ENCODE results near the gene PTPN13.

The PTPN13 gene

DNA sequence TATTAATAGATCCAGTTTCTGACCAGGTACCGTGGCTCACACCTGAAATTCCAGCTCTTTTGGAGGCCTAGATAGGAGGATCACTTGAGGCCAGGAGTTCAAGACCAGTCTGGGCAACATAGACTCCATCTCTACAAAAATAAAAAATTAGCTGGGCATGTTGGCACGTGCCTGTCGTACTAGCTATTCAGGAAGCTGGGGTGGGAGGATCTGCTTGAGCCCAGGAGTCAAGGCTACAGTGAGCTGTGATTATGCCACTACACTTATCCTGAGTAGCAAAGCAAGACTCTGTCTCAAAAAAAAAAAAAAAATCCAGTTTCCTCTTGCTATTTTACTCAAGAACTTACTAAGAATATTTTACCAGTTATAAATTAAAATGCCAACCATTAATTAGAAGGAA, 163.4 kb downstream of the PTPN13 start:
- DNase-seq (ENCODE audit: low read depth), result no peak
- TF ChIP-seq, protein P1, sequence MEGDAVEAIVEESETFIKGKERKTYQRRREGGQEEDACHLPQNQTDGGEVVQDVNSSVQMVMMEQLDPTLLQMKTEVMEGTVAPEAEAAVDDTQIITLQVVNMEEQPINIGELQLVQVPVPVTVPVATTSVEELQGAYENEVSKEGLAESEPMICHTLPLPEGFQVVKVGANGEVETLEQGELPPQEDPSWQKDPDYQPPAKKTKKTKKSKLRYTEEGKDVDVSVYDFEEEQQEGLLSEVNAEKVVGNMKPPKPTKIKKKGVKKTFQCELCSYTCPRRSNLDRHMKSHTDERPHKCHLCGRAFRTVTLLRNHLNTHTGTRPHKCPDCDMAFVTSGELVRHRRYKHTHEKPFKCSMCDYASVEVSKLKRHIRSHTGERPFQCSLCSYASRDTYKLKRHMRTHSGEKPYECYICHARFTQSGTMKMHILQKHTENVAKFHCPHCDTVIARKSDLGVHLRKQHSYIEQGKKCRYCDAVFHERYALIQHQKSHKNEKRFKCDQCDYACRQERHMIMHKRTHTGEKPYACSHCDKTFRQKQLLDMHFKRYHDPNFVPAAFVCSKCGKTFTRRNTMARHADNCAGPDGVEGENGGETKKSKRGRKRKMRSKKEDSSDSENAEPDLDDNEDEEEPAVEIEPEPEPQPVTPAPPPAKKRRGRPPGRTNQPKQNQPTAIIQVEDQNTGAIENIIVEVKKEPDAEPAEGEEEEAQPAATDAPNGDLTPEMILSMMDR (IDR thresholded peaks at IDR 0.05; ENCODE audit: low read depth, low read length, missing control alignments), result no peak
- H3K4me3 ChIP-seq (ENCODE audit: low read depth, low read length), result no peak overlapping the region

DNA sequence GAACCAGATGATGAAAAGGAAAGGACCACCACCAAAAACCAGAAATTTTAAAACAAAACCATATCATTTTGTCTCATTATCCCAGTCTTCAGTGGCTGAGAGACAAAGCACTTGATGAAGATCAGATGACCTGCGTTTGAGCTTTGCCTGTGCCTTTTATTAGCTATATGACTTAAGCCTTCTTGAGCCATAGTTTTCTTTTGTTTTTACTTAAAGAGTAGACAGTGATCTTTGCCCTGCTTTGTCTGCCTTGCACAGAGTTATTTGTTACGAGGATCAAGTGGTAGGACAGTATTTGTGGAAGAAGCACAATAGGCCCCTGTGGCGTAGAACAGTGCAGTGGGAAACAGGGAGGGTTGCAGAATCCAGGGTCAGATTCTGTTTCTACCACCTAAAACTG, 165.2 kb downstream of the PTPN13 start:
- DNase-seq (ENCODE audit: low read depth), result no peak
- TF ChIP-seq, protein P1 (IDR thresholded peaks at IDR 0.05; ENCODE audit: low read depth, low read length, missing control alignments), result no peak
- H3K4me3 ChIP-seq (ENCODE audit: low read depth, low read length), result no peak overlapping the region

DNA sequence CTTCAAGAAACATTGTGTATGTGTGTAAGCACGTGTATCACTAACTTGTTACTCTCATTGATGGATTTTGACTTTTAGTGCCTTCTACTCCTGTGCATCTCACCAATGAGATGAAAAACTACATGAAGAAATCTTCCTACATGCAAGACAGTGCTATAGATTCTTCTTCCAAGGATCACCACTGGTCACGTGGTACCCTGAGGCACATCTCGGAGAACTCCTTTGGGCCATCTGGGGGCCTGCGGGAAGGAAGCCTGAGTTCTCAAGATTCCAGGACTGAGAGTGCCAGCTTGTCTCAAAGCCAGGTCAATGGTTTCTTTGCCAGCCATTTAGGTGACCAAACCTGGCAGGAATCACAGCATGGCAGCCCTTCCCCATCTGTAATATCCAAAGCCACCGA, 168.5 kb downstream of the PTPN13 start:
- TF ChIP-seq, protein P1 (IDR thresholded peaks at IDR 0.05; ENCODE audit: low read depth, low read length, missing control alignments), result no peak
- DNase-seq (ENCODE audit: low read depth), result no peak
- no peak overlapping the region for H3K4me3 ChIP-seq (ENCODE audit: low read depth, low read length)

DNA sequence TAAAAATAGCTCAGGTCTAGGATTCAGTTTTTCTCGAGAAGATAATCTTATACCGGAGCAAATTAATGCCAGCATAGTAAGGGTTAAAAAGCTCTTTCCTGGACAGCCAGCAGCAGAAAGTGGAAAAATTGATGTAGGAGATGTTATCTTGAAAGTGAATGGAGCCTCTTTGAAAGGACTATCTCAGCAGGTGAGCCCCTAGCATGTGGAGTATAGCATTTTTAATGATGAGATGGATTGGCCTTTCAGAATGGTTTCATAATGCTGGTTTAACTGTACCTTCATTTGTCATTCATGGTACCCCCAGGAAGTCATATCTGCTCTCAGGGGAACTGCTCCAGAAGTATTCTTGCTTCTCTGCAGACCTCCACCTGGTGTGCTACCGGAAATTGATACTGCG, 175.7 kb downstream of the PTPN13 start:
- no peak overlapping the region for H3K4me3 ChIP-seq (ENCODE audit: low read depth, low read length)
- no peak for DNase-seq (ENCODE audit: low read depth)
- TF ChIP-seq, protein P1 (IDR thresholded peaks at IDR 0.05; ENCODE audit: low read depth, low read length, missing control alignments), result no peak

DNA sequence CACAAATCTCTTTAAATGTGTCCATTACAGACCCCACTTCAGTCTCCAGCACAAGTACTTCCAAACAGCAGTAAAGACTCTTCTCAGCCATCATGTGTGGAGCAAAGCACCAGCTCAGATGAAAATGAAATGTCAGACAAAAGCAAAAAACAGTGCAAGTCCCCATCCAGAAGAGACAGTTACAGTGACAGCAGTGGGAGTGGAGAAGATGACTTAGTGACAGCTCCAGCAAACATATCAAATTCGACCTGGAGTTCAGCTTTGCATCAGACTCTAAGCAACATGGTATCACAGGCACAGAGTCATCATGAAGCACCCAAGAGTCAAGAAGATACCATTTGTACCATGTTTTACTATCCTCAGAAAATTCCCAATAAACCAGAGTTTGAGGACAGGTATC, 177.0 kb downstream of the PTPN13 start:
- TF ChIP-seq, protein P1 (IDR thresholded peaks at IDR 0.05; ENCODE audit: low read depth, low read length, missing control alignments), result no peak
- H3K4me3 ChIP-seq (ENCODE audit: low read depth, low read length), result no peak overlapping the region
- no peak for DNase-seq (ENCODE audit: low read depth)

DNA sequence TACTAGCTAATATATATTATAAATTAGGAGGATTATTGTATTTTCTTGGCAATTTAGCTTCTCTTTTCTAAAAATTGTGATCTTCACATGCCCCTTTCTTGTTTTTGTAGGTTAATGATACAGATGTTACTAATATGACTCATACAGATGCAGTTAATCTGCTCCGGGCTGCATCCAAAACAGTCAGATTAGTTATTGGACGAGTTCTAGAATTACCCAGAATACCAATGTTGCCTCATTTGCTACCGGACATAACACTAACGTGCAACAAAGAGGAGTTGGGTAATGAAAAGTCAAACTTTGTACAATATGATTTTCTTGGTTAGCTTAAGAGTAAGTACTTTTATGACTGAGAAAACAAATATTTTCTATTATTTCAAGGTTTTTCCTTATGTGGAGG, 180.9 kb downstream of the PTPN13 start:
- H3K4me3 ChIP-seq (ENCODE audit: low read depth, low read length), result no peak overlapping the region
- no peak for DNase-seq (ENCODE audit: low read depth)
- TF ChIP-seq, protein P1 (IDR thresholded peaks at IDR 0.05; ENCODE audit: low read depth, low read length, missing control alignments), result no peak

DNA sequence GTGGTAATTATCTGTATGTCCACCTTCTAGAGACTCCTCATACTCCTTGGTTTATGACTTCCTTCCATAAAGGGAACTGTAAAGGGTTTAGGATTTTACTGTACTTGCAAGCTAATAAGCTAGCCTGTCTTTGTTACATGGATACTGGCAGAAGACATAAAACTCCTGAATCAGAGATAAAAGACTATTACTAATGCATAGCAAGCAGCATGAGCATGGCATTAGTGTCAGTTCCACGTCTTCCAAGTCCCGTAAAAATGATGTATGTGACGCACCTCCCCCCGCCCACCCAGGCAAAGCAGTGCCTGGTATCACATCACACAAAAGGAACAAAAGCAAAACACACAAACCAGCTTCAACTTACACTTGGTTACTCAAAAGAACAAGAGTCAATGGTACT, 184.1 kb downstream of the PTPN13 start:
- TF ChIP-seq, protein P1 (IDR thresholded peaks at IDR 0.05; ENCODE audit: low read depth, low read length, missing control alignments), result no peak
- no peak for DNase-seq (ENCODE audit: low read depth)

More for the DNA sequence above, 184.1 kb downstream of the PTPN13 start:
- no peak overlapping the region for H3K4me3 ChIP-seq (ENCODE audit: low read depth, low read length)
